NCI-H526 (cell line): ENCODE results near the gene HAGH.
A peak's percentile ranks its signal among the peaks of the same experiment; 100 is the strongest.

ENCODE experiments used
- DNase-seq, 2 experiments: peaks; one replicate each; lab custom pipeline; 2025; lab: John Stamatoyannopoulos, UW

The HAGH gene

DNA sequence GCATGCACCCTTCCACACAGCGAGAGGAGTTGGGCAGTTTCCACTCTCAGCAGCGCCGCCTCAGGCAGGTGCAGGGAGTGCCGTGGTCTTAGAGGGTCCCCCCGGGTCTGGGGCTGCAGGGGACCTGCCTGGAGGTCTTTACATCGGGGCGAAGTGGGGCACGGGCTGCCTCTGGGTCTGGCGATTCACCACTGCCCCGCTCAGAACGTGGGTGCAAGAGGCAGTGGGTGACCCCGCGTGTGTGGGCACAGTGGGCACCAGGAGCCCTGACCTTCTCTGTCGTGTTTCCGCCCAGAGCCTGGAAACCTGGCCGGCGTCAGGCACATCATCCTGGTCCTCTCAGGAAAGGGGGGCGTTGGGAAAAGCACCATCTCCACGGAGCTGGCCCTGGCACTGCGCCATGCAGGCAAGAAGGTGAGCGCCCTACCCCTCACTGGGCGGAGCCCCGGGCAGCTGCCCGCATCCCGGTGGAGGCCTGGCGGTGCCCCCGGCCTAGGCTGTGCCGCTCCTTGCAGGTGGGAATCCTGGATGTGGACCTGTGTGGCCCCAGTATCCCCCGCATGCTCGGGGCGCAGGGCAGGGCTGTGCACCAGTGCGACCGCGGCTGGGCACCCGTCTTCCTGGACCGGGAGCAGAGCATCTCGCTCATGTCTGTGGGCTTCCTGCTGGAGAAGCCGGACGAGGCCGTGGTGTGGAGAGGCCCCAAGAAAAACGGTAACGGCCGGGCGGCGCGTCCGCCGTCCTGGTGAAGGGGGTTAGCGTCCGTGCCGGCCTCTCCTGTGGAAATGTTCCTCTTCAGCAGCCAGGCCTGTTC lies 40.2 kb downstream of the HAGH start:
- no peak for DNase-seq

DNA sequence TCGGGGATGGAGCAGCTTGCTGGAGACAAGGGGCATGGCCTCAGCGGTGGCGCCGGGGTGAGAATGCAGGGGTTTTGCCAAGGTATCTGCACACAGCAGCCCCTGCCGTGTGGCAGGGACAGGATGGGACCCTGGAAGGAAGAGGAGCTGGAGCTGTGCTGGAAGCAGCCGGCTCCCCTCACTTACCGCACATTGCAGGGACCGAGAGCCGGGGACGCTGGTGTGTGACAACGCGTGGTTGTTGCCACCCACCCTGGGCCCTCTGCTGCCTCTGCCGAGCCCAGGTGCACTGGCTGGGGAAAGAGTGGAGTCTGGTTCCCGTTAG lies 40.8 kb downstream of the HAGH start:
- no peak for DNase-seq

DNA sequence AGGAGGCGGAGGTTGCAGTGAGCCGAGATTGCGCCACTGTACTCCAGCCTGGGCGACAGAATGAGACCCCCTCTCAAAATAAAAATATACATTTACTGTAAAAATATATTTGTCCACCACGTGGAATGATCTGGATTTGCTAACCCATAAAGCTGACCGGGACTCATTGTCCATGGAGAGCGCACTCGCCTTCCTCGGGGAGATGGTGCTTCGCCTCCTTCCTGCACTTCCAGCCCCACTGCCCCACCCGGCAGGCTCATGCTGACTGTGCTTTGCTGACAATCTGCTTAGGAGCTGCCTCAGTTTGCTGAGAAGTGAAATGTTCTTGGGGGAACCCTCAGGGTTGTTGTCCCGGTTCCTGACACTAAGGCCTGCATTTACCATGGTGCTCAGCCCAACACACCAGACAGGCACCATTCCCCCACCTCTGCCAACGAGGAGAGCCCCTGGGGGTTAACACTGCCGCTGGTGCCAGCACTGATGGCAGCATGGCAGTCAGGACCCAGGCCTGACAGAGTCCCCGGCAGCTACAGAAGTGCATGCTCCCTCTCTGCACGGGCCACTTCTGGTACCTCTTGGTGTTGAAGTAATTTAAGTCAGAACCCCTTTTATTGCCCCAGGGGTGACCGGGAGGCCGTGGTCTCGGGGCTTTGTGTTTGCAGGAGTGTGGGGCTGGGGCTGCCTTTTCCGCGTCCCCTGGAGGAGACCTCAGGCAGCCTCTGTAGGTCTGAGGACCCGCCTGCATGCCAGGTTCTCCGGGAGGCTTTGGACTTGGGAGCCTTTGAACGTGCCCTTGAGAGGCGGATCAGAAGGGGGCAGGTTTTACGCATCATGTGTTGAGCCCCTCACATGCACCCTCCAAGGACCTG lies 41.4 kb downstream of the HAGH start:
- DNase-seq = no peak

DNA sequence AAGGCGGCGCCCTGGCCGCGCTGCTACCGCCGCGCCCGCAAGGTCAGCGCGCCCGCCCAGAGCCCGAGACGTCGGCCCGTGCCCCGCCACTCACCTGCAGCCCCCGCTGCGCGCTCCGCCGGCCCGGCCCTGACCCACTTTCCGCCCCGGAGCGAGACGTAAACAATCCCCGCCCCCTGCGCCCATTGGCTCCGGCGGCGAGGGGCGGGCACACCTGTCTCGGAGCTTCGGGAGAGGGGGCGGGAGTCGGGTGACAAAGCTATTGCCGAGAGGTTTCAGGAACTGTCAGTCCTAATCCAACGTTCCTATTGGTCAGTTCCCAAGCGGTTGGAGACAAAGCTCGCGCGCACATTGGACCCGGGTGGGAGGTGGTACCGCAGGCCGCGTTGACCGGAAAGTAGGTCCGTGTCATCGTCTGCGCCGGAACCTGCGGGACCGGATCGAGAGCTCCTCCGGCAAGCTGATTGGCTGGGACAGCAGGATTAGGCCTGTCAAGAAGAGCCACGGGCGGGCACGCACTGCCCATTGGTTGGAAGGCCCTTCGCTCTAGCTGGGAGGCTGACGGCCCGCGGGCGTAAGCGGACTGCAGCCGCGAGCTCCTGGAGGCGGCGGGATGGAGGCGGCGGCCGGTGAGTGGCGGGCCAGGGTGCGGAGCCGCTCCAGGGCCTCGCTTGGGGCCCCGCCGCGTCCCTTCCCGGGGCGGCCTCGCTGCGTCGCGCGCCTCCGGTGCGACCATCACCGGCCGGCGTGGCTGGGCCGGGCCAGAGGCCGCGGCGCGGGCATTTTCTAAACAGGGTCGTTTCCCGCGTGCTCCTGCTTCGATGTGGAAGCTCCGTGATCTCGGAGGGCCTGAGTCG lies 44.0 kb downstream of the HAGH start, which contains the start of the genes NUBP2 and SPSB3:
Gene NUBP2, plus strand, starts transcription at position 553 of the 857 bp plus-strand sequence. Its CDS starts 61 bp downstream, at position 614.
Gene SPSB3, minus strand, starts transcription at position 164 of the 857 bp plus-strand sequence. CDS start 1,088 bp downstream, outside the sequence.
- DNase-seq = peak; percentile 97 to 98

DNA sequence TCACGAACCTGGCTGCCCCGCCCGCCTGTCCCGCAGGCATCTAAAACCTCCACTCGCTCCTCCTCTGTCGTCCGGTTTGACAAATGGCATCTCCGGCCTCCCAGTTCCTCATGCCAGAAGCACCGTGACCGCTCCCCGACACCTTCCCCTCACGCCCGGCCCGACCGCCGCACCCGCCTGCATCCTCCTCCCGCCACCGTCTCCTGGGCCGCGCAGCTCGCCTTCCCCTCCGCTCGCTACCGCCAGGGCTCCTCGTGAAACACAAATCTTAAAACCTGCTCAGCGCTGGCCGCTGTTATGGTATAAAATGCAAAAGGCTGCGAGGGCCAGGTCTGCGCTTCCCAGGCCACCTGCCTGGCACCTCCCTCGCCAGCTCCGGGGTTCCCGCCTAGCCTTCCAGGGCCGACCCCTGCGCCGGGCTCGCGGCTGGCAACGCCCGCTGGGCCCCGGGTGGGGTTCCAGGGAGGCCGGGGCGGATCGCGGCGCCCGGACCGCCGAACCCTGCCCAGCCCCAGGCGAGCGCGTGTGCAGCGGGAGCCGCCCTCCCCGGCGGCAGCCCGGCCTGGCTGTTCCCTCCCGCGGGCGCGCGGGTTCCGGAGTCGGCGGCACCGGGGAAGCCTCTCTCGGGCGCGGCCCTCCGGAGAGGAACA lies 44.7 kb downstream of the HAGH start:
- no peak for DNase-seq

DNA sequence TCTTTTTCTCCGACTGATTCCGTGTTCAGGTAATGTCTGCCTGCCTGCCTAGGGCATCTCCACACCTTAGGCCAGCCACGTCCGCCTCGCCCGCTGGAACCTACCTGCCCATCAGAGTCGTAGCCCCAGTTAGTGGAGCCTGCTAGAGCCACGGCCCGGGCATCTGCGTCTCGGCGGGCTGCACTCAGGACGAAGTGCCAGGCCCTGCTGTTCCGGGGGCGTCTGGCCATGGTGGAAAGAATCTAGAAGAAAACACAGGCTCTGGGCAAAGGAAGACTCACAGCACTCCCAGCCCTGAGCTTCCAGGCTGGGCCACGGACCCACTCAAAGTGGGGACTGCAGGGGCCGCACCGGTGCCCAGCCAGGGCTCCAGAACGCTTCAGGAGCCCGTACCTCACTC lies 45.4 kb downstream of the HAGH start:
- DNase-seq = no peak

DNA sequence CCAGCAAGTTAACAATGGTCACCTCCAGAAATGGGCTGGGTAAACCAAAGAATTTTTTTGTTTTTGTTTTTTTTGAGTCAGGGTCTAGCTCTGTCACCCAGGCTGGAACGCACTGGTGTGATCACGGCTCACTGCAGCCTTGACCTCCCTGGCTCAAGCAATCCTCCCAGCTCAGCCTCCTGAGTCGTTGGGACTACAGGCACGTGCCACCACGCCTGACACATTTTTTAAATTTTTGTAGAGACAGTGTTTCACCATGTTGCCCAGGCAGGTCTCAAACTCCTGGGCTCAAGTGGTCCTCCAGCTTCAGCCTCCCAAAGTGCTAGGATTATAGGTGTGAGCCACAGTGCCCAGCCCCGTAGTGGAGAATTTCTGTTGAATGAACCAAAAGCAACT lies 46.0 kb downstream of the HAGH start:
- DNase-seq = no peak

DNA sequence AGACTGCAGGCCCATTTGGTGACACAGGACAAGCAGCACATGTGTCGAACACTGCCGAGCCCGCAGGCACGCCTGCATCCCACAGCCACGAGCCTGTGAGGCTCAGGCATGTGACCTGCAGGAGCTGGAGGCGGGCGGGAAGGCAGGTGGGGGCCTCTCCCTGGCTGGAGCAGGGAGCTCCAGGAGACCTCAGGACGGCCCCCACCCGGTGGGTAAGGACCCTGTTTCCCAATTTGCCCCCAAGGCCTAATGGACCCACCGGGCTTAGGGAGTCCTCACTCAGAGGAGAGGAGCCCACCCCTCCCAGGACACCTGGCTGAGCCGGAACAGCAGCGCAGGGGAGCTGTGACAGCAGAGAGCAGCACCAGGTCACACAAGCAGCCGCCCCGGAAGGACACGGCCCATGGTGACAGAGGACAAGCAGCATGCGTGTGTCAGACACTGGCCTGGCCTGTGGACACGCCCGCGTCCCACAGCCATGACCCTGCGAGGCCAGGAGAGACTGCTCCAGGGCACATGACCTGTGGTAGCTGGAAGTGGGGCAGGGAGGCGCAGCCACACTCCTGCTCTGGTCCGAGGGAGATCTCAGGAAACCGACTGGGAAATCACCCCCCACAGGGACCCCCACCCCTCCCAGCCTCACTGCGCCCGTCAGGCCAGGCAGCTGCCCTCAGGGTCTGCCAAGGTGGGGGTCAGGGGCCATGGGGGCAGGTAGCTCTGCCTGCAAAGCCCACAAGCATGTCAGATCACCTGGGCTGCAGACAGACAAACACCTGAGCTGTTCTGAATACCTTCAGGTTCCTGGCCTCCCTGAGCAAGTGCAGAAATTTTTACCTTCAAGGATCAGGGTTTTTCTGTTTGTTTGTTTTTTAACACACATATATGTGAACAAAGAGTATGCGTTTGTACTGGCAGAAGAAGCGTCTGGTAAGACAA lies 46.6 kb downstream of the HAGH start:
- no peak for DNase-seq

DNA sequence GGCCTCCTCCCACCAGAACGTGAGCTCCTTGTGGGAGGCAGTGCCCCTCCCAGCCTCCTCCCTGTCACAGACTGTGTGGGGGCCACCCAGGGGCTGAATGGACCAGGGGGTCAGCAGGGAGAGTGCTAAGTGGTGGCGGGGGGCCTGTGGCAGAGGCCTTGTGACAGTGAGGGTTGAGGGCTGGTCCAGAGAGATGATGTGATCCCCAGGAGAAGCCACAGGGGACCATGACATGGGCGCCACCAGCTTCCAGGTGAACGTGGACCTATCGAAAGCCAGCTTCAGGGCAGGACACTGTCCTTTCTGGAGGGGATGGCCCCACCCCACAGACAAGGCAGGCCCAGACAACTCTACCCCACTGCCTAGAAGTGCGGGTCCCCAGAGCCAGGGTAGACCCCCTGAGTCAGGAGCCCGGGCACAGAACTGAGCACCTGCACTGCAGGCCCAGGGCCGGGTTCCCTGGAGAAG lies 47.4 kb downstream of the HAGH start:
- no peak for DNase-seq

DNA sequence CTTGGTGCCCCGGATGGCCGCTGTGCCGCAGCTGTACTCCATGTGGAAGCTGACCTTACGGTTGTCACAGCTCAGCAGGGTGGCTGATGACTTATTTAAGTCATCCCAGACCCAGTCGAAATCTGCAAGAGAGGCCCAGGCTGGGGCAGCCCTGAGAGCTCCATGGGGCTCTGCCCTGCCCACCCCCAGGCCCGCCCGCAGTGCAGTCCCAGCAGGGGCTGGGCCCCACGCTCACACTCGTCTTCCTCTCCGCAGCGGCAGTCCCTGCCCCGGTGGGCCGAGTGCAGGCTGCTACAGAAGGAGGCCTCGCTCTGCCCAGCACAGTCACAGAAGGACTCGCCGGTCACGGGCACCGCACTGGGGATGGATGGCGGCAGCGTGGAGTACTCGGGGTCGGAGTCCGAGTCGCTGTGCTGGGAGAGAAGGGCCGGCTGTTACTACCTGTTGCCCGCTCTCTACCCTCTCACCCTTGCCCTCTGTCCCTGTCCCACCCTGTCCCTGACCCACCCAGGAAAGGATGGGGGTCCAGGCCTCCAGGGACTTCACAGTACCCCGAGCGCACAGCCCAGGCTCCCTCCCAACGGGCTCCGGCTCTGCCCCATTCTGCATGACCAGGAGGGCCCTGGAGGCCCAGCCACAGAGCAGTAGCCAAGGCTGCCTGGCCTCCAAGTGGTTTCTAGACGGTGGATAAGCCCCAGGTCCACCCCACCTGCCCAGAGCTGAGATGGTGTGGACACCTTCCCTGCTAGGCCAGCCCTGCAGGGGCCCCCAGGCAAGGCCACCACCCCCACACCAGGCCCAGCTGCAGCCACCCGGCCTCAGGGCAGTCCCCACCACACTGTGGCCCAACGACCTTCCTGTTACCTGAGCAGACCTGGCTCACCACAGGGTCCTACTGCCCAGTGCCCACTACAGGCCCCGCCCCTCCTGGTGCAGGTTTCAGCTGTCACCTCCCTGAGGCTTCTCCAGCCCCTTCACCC lies 48.1 kb downstream of the HAGH start:
- no peak for DNase-seq

DNA sequence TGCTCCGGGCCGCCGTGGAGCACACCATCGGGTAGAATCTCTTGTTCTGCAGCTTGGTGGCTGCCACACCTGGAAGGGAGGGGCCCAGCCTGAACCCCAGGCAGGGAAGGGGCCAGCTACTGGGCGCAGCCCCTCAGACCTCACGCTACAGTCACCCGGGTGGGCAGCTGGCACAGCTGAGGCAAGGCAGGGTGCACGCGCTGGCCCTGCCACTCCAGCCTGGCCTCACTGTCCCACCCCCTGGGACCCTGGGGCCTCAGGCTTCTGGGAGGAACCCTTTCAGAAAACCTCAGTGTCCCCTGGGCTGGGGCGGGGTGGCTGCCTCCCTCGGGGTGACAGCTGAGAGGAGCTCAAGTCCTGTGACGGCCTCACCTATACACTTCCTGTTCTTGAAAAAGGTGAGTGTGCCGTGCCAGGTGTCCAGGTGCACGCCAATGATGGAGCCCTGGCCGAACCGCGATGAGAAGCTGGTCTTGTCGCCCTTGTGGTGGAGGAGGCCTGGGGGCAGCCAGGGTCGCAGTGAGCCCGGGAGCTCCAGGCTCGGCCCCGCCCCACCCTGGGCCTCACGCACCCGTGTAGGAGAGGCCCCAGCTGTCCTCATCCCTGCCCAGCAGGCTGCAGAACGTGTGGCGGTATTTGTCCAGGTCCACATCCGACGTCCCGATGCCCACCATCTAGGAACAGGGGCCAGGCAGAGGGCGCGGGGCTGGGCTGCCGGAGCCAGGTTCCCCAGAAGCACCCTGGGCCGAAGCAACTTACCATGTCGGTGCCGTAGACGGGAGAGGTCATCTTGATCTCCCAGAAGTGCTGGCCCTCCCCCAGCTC lies 49.0 kb downstream of the HAGH start:
- no peak for DNase-seq

DNA sequence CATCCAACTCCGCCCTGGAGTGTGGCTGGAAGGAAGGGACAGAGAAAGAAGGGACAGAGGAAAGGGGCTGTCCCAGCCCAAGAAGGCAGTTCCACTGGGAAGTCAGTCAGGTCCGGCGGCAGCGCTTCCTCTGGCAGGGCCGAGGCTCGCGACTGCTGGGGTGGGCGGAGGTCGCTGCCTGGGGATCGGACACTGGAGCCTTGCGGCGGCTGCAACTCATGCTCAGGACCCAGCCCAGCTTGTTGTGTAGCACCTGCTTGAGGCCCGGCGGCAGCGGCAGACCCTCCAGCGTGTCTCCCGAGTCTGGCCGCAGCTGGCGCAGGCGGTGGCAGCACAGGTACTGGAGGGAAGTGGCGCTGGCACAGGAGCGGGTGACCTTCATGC lies 49.6 kb downstream of the HAGH start:
- no peak for DNase-seq

DNA sequence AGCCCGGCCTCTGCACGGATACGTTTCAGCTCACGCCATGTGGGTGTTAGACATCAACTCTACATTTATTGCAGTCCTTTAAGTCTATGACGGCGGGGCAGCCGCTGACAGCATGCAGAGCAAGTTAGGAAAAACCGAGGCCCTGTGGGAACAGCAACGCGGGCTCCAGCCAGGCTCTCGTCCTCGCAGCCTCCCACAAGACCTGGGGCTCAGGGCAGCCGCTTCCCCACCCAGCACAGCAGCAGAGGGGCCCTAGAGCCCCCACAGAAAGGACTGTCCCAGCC lies 50.0 kb downstream of the HAGH start:
- DNase-seq = no peak

DNA sequence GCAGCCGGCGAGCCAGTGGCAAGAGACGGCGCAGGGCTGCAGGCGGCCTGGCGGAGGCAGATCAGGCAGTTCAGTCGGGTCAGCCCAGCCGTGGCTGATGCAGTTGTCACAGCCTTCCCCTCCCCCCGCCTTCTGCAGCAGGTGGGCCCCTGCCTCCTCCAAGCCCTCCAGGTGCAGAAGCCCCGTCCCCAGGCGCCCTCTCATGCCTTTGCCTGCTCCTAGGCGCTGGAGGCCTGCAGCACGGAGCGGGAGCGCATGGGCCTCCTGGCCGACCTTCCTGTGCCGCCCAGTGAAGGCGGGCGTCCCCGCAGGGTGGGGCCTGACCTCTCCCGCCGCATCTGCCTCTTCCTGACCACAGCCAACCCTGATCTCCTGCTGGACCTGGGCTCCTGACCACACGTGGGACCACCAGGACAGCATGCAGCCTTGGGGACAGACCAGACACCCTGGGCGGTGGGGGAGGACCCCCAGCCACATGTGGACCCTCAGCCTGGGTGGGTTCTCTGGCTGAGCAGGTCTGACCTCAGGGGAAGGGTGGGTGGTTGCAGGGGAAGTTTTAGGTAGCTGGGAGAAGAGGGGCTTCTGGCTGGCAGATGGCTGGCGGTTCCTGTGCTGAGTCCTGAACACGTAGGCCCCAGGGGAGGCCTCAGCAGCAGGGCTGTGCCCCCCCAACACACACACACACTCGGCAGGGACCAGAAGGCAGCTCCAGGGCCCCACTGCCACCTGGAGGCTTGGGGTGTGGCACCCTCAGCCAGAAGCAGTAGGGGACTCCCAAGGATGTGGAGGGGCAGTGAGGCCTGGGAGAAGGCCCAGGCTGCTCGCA lies 50.6 kb downstream of the HAGH start:
- no peak for DNase-seq

DNA sequence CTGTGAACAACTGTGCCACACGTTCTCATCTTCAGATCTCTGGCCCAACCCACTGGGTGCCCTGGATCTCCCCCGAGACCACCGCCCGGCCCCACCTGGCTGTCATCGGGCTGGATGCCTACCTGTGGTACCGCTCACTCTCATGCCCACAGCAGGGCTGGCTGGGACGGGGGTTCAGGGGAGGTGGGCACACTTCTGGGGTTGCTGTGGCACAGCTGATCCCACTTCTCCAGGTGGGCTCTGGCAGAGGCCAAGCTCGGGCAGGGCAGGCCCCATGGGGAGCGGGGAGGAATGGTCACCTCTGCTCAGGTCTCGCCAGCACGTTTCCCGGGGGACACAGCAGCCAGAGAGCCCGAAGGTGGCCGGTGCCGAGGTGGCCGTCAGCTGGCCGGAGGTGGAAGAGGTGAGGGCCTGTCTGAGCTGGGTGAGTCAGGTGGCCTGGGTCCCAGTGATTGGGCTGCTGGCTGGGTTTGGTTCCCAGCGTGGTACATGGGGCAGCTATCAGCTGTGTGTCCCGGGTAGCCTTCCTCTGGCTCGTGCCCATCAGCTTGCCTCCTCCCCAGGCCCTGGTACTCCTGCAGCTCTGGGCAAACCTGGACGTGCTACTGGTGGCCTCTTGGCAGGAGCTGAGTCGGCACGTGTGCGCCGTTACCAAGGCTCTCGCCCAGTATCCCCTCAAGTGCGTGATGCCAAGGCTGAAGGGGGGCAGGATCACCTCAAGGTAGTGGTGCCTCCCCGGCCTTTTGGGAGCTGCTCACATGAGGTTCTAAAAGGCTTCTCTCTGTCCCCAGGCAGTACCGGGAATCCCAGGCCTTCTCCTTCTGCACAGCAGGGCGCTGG lies 51.4 kb downstream of the HAGH start:
- no peak for DNase-seq

DNA sequence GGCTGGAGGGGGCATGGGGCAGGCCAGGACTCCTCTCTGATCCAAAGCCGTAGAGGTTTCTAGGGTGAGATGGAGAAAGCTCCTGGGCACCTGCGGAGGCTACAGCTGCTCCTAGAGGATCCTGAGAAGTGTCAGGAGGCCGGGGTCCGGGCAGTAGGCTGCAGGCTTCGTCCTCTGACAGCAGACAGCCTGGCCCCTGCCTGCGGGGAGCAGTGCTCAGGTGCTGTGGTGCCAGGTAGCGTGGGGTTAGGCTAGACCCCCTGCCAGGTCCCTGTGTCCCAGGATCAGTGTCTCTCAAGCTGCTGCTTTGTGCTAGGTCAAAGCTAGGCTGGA lies 52.2 kb downstream of the HAGH start:
- DNase-seq = no peak
